ENCODE measurements around the gene SLC29A3.

DNA sequence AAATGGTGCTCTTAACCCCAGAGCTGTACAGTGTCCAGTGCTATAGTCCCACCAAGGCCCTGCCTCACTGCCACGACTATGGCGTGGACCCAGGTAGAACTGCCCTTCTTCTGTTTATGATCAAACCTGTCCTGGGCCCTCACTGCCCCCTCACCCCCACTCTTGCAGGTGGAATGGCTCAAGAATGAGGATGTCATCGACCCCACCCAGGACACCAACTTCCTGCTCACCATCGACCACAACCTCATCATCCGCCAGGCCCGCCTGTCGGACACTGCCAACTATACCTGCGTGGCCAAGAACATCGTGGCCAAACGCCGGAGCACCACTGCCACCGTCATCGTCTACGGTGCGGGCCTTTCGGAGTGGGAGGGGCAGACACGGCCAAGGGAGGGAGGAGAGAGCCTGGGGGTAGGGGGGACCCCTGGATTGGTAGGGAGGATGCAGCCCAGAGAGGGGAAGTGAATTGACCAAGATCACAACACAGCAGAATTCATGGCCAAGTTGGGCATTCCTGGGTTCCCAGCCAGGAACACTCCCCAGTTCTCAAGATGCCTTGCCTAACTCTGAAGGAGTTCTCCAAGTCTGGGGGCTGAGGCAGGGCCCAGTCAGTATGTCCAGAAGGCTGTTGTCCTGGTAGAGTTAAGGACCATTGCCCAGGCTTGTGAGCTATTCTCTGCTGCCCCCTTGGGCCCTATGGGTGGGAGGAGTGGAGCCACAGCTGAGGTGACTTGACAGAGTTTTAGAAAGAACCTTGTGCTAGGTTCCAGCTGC lies 32.4 kb upstream of the SLC29A3 start:
- TF ChIP-seq POLR2AphosphoS5 (IDR thresholded peaks at IDR 0.05; ENCODE audit: low read depth), result no peak
- TF ChIP-seq, protein P1, sequence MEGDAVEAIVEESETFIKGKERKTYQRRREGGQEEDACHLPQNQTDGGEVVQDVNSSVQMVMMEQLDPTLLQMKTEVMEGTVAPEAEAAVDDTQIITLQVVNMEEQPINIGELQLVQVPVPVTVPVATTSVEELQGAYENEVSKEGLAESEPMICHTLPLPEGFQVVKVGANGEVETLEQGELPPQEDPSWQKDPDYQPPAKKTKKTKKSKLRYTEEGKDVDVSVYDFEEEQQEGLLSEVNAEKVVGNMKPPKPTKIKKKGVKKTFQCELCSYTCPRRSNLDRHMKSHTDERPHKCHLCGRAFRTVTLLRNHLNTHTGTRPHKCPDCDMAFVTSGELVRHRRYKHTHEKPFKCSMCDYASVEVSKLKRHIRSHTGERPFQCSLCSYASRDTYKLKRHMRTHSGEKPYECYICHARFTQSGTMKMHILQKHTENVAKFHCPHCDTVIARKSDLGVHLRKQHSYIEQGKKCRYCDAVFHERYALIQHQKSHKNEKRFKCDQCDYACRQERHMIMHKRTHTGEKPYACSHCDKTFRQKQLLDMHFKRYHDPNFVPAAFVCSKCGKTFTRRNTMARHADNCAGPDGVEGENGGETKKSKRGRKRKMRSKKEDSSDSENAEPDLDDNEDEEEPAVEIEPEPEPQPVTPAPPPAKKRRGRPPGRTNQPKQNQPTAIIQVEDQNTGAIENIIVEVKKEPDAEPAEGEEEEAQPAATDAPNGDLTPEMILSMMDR (conservative IDR thresholded peaks at IDR 0.05; ENCODE audit: low read depth in 2 of 2), result no peak
- TF ChIP-seq, protein P2, sequence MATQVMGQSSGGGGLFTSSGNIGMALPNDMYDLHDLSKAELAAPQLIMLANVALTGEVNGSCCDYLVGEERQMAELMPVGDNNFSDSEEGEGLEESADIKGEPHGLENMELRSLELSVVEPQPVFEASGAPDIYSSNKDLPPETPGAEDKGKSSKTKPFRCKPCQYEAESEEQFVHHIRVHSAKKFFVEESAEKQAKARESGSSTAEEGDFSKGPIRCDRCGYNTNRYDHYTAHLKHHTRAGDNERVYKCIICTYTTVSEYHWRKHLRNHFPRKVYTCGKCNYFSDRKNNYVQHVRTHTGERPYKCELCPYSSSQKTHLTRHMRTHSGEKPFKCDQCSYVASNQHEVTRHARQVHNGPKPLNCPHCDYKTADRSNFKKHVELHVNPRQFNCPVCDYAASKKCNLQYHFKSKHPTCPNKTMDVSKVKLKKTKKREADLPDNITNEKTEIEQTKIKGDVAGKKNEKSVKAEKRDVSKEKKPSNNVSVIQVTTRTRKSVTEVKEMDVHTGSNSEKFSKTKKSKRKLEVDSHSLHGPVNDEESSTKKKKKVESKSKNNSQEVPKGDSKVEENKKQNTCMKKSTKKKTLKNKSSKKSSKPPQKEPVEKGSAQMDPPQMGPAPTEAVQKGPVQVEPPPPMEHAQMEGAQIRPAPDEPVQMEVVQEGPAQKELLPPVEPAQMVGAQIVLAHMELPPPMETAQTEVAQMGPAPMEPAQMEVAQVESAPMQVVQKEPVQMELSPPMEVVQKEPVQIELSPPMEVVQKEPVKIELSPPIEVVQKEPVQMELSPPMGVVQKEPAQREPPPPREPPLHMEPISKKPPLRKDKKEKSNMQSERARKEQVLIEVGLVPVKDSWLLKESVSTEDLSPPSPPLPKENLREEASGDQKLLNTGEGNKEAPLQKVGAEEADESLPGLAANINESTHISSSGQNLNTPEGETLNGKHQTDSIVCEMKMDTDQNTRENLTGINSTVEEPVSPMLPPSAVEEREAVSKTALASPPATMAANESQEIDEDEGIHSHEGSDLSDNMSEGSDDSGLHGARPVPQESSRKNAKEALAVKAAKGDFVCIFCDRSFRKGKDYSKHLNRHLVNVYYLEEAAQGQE (IDR thresholded peaks at IDR 0.05; ENCODE audit: unreplicated experiment), result no peak

Measured in GM23338 (cell line).